ENCODE measurements around the gene TOR1AIP2.

DNA sequence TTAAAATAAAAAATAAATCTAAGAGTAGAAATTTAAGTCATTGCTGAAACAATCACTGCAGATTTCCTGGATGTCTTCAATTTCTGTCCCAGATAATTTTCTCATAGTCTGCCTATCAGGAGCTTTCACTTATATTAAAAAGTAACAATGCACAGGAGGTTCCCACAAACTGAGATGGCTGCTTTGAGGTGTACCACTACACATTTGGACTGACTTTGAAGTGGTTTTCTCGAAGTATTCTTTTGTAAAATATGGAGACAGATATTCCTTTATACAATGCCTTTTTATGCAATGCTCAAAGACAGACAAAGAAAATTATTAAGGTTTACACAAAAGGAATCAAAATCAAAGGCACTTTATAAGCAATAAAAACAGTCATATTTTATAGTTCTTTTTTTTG lies 24.5 kb downstream of the TOR1AIP2 start:
- TF ChIP-seq CTCF (IDR thresholded peaks at IDR 0.05; ENCODE audit: borderline replicate concordance, extremely low read depth, low read length, poor library complexity, severe bottlenecking) (no peak), EZH2 (IDR thresholded peaks at IDR 0.05; ENCODE audit: borderline replicate concordance, low read depth, low read length, severe bottlenecking) (no peak)
